Measurements from ENCODE around the gene HHATL.
"Not testable (repeated sequence)": the region's sequence is repeated elsewhere in the genome, so short reads cannot be mapped to it uniquely, and the experiment has no call there.

Gene HHATL

DNA sequence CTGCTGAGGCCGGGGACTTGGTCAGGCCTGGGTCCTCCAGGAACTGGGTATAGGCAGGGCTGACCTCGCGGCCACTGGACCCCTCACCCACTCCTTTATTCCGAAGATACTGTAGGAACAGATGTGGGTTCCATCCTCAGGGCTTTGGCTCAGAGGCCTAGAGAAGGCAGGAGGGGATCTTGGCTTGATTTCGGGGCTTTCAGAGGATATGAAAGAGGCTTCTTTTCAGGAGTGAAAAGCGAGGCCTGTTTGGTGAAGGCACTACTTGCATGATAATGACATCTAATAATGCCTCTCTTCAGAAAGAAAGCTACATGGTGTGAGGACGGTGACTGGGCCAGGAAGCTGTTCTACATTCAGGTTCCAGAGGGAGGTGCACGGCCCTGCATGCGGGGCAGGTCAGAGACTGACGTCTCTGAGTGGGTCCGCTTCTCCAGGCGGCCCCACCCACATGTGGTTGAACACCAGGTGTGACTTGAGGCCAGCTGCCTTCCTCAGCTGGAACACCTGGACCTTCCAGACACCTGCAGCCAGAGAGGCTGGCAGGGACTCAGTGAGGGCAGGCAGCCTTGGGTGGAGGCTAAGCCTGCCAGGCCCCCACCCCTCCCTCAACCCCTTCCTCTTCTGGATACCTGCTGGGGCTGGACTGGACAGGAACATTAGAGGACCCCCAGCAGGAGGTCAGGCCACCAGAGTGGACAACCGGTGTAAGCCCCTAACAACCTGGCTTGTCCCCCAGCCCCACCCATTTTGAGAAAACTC lies 31.1 kb upstream of the HHATL start:
- no peak for DNase-seq

DNA sequence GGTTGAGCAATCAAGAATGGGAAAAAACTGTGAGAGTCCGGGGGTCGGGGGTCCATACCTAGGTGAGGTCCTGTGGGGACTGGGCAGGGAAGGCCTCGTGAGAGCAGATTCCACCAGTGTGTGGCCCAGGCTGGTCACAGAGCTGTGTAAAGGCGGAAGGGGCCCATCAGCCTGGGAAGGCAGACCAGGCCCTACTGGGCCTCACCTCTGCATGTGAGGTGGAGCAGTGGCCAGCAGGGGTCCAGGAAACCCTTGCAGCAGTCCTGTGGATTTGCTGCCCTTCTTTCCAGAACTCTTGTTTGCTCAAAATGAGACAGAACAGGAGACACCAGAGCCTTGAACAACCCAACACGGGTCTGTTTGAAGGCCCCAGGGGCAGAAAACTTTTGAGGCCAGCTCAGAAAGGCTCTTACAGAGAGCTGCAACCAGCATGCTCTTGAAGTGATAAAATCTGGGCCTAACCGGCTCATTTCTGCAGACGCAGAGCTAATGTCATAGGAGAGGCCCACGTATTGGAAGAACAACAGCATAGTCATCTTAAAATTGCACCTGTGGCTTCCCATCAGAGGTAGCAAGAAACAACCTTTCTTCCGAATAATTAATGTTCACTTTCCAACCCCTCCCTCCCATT lies 30.3 kb upstream of the HHATL start:
- DNase-seq = no peak

DNA sequence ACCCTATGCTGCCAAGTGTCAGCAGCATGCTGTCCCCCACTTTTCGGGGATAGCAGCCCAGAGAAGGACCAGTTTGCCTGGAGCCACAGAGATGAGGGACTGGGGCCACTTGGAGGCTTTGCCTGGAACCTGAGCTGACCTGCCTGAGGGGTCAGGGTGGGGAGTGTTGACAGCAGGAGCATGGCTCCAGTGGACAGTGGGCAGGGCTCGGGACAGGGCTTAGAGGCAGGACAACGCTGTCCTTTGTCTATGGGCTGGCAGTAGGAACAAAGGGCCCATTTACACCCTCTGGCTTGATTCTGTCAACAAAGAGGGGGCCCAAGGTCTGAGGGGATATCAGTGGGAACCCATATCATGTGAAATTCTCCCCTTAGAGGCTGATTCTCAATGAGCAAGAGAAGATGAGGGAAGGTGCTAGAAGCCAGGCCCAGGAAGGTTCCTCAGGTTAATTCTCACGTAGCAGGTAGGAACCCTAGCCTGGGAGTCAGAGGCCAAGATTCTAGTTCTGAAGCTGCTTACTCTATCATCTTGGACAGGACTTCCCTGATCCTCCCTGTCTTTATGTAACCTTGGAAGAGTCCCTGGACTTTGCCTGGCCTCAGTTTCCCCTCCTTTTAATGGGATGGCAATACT lies 29.7 kb upstream of the HHATL start:
- DNase-seq = no peak

DNA sequence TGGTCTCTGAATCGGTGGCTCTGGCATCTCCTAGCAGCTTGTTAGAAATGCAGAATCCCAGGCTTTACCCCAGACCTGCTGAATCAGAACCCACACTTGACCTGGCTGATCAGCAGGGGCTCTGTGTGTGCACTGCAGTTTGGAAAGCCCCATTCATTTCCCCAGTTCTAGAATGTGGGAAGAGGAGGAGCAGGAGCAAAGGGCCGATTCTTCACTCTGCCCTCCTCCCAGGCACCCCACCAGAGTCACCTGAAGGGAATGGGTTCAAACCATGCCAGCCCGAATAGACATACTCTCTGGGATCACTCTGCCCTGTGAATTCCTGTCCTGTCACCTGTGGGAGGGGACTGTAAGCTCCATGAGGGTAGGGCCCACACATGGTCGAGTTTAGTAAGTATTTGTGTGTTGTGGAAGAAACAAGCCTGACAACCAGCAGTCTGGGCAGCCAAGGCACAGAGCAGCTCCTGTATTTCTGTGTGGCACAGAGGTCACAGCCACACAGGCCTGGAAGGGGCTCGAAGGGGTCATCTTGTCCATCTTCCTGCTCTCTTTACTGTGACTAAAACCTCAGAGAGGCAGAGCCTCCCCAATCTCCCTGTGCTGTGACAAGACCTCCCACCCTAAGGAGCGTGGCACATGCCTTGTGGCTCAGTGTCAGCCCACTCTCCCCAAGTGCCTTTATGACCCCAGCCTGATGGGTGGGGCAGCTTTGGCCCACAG lies 29.0 kb upstream of the HHATL start:
- DNase-seq = no peak

DNA sequence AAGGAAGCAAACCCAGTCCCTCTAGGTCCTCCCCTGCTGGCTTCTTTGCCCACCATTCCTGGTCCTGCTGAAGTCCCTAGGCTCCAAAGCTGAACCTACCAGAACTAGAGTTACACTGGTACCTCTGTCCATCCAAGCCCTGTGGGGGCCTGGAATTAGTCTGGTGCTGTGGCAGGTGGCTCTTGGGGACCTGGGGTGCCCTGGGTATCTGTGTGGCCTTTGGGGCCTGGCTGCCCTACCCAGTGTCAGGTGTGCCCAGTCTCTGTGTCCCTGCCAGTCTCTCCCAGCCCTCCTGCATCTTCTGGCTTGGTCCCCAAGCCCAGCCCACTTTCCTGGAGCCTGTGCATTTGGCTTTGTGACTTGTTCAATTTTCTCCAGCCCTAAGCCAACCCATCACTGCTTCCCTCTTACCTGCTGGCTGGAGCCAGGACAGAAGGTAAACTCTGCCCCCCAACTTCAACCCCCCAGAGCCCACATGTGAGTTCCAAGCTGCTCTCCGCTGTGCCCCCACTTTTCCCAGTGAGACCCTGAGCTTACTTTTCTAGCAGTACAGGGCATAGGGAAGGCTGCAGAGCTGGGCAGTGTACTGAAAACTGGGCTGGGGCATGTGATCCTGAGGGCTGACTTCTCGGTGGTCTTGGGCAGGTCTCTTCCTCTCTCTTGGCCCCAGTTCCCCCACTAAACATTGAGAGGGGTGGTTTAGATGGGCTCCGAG lies 28.3 kb upstream of the HHATL start:
- DNase-seq = no peak

DNA sequence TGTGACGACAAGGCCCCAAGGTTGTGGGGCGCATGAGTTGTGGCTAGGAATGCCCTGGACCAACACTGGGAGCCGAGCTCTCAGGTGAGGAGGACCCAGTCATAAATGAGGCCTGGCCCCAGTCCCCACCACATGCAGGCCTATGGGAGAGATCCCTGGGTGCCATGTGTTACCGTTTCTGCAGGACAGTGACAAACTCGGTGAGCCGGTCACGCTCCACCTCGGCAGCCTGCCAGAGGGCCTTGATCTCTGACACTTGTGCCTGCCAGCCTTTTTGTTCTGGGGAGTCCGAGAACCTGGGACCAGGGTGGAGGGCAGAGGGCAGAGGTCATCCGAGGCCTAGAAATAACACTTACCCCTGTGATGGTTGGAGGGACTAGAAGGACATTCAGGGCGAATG lies 27.7 kb upstream of the HHATL start:
- DNase-seq = no peak

DNA sequence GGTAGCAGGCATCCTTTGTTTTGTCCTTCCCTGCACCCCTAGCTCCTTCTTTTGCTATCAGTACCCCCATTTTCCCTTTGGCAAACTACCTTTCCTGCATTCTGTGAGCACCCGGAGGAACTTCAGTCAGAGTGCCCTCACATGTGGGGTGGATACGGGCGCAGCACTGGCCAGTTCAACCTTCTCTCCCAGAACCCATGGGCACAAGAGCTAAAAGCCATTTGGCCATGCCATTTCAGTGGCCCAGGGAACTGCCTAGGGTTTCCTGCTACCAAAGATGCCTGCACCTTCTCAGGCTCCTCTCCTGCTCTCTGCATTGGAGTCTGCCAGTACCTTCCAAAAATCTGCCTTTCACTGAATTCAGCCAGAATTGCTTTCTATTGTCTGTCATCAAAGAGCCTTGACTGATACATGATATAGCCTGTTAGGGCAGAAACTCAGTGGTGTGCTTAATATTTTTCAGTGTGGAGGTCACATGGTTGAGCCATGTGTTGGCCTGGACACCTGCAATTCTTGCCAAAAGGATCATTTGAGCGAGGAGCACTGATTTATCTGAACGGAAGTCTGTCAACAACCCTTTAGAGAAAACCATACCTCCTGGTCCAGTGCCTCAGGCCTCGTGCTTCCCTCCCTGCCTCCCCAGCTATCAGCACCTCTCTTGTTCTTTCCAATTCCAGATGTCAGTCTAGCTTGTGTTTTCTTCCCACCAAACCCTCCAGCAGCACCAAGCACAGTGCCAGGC lies 27.0 kb upstream of the HHATL start:
- DNase-seq = no peak

DNA sequence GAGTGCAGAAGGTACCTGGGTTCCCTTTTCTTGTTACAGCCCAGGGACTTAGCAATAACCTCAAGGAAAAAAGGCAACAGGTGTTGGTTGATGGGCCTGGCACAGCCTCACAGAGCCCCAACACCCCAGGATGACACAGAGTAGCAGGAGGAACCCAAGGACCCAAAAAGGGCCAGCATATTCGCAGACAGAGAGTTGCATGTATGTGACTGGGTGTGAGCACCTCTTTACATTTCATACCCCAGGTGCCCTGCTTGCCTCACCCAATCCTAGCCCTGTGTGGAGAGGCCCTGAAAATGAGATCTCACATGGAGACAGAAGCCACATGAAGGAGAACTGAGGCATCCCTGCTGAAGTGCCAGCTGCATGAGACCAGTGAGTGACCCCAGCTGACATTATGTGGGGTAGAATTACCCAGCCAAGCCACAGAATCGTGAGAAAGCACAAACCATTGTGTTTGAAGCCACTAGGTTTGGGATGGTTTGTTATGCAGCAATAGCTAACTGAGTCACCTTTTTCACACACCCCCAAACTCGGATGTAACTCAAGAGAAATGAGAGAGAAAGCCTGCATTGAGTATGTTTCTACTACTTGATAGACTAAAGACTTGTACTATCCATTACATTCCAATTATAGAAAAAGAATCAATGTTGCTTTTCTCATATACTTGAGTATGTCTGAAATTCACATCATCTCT lies 26.2 kb upstream of the HHATL start:
- no peak for DNase-seq

DNA sequence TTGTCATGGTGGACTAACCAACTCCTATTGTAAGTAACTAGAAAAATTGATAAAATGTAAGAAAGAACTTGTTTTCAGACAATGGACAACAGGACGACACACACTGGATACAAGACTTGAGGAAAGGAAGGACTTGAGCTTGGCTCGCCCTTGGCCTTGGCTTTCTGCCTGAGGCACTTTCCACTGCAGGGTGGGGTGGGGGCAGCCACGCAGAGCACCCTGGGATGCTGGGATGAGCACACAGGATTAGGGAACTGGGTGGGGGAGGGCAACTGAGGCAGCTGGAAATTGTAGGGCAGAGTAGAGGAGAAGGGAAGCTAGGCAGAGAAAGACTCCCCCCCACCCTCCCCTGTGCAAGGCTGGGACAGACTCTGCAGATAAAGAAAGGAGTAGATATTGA lies 25.5 kb upstream of the HHATL start:
- no peak for DNase-seq

DNA sequence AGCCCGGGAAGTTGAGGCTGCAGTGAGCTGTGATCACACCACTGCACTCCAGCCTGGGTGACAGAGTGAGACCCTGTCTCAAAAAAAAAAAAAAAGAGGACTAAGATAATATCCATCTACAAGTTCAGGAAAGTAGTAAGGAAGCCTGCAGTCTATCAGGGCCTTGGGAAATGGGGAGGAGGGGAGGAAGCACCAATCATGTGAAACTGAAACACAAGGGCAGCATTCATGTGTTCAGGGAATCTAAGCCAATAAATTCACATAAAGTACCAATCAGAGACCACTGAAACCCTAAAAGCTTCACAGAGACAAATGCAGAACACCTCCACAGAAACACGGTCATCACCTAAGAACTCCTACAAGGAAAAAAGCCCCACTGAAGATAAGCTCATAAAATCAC lies 22.9 kb upstream of the HHATL start:
- no peak for DNase-seq

DNA sequence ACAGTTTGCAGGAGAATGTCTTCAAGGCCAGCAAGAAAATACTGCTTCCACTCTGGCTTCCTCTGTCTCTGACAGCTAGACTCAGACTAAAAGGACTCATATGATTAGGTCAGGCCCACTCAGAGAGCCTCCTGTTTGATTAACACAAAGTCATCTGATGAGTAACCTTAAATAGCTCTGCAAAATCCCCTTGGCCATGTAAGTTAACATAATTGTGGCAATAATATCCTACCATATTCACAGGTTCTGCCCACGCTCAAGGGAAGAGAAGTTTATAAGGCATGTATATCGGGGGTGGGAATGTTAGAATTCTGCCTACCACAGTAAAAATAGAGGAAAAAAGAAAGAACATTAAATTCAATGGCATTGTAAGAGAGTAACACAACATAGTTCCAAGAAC lies 20.6 kb upstream of the HHATL start:
- no peak for DNase-seq

DNA sequence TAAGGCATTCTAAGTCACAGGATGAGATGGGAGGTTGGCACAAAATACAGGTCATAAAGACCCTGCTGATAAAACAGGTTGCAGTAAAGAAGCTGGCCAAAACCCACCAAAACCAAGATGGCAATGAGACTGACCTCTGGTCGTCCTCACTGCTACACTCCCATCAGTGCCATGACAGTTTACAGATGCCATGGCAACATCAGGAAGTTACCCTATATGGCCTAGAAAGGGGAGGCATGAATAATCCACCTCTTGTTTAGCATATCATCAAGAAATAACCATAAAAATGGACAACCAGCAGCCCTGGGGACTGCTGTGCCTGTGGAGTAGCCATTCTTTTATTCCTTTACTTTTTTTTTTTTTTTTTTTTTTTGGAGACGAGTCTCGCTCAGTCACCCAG lies 19.8 kb upstream of the HHATL start:
- DNase-seq = not testable (repeated sequence)

DNA sequence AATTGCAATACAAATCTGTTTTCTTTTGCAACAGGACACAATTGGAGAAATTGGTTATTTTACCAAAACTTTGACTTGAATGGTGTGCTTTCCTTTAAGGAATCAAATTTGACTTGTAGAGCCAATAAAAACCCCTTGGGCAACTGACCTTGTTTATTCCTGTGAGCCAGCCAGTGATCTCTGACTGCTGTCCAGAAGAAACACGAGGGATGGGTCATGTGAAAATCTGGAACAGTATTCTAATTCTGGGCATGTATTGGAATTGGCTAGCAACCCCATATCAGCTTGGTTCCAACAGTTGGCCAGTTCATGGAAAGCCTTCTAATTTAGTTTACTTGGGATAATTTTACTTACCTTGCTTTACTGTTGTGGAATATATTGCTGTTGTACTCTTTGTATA lies 19.1 kb upstream of the HHATL start:
- DNase-seq = no peak

DNA sequence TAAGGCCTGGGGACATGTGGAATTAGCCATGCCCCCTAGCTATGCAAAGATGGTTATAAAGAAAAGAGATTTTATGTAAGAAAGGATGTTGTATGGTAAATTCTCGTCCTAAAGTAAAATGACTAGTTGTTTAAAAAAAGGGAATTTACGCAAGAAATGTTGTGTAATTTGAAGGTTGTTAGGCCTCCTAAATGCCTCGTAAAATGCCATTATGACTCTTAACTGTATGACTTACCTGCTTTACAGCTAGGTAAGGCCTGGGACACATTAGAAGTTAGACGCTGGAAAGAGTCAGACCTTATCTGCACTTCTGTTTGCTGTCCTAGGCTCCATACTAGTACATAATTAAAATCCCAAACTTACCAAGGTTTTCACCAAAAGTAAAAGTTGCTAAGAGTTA lies 17.5 kb upstream of the HHATL start:
- DNase-seq = no peak

DNA sequence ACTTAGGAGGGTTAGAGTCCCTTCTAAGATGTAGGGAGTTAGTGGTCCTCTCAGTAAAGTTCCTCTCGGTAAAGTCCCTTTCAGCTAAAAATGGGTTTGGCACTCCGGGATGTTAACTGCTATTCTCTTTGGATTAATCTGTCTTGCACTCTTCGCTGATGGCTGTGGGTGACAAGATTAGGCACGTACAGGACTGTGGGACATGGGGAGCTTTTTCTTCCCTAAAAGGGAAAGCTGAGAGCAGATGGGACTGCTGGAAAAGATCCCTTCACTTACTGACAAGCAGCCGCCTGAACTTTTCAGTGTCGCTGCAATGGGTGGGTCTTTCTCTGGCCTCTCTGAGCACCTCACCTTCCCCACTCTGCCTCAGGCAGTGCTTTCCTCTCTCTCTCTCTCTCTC lies 16.4 kb upstream of the HHATL start:
- DNase-seq = no peak

DNA sequence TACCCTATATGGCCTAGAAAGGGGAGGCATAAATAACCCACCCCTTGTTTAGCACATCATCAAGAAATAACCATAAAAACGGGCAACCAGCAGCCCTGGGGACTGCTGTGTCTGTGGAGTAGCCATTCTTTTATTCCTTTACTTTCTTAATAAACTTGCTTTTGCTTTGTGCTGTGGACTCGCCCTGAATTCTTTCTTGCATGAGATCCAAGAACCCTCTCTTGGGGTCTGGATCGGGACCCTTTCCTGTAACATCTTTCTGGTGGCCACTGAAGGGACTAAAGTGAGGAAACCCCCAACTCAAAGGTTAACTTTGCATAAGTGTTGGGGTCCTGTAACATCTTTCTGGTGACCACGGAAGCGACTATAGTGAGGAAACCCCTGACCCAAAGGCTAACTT lies 15.7 kb upstream of the HHATL start:
- no peak for DNase-seq

DNA sequence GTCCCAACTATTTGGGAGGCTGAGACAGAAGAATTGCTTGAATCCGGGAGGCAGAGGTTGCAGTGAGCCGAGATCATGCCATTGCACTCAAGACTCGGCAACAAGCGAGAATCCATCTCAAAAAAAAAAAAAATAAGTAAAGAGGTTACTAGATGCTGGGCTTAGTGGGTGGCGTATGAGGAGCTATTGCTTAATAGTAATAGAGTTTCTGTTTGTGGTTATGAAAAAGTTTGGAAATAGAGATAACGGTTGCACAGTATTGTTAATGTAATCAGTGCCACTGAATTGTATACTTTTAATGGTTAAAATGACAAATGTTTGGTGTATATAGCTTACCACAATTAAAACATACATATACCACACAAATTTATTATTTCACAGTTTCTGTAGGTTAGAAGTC lies 14.7 kb upstream of the HHATL start:
- DNase-seq = no peak

DNA sequence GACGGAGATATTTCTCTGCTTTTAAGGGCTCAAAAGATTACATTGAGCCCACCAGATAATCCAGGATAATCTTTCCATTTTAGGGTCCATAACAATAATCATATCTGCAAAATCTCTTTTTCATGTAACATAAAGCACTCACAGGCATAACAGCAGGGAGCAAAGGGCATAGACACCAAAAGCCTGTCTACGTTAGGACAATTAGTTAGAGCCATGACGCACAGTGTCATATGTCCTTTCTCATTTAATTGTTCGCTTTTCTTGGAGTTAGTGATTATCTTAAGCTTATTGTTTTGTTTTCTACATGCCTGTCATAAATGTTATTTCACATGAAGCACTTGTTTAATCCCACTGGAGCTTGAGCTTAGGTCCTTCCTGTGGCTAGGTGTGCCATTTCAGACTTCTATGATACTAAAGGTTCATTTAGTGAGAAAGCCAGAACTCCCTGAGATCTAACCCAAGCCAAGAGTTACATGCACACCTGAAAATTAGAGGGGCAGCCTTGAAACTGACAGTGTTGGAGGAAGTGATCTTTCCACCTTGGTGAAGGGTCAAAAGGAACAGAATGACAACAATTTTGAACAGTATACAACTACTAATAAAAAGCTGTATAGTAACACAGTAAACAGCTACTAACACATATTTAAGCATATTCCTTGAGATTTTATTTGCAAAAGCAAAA lies 11.7 kb upstream of the HHATL start:
- no peak for DNase-seq

DNA sequence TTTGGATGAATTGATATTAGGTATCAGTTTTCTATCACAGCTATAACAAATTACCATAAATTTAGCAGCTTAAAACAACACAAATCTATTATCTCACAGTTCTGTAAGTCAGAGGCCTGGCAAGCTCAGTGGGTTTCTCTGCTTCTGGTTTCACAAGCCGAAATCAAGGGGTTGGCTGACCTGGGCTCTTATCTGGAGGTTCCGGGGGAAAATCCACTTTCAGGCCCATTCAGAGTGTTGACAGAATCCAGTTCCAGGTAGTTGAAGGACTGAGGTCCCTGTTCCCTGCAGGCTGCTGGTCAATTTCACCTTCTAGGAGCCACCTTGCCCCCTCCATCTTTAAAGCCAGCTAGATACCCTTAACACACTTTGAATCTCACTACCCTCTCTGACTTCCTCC lies 11.1 kb upstream of the HHATL start:
- no peak for DNase-seq

DNA sequence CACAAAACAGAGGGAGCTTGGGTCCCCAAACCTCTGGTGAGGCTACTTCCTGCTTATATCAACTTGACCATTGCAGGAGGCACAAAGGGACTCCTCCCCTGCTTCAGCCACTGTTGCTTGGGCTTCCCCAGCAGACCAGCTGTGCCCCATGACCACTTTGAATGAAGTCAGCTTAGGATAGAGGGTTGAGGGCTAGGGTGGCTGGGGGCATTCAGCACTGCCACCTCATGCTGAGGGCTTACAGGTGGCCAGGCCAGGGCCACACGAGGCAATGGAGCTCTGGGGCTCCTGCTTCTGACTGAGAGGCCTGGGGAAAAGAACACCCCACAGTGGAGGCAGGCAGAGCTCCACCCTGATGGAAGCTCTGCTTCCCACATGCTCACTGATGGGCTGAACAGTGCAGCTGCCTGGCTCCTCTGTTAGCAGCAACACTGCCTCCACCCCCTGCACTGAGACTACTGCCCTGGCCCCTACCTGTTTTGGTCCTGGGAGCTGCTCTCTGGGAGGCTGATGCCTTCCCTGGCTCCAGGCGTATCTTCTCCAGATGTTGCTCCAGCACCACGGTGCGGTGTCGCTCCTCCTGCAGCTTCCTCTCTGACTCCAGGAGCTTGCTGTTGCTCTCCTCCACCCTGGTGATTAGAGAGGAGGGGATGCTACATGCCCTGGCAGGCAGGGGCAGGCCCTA lies 10.2 kb upstream of the HHATL start:
- no peak for DNase-seq

DNA sequence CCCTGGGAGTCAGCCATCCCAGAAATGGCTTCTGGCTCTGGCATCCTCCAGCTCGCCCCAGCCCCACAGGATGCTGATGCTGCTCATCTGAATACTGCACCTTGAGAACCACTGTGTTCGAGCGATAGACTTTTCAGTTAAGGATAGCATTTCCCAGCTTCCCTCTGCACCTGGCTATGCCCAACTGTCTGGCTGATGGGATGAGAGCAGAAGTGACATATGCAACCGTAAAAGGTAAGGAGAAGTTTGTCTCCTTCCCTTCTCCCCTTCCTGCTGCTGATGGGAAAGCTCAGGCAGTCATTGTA lies 9.7 kb upstream of the HHATL start:
- no peak for DNase-seq

All from activated CD4-positive, CD25-positive, alpha-beta regulatory T cell (primary cell).